Lower leg skin (tissue), 3 donors: ENCODE results near the gene KCNK3.

Experiments used
- CTCF ChIP-seq, 3 donors: fragments of 450-650 bp; IDR thresholded peaks; one replicate each; pipeline ENCODE4 v1.5.1; 2016; ENCODE audit warnings: antibody characterized with exemption in 3 of 3, mild to moderate bottlenecking in 3 of 3, moderate library complexity in 2 of 3
- POLR2A ChIP-seq, 2 donors: fragments of 450-650 bp; IDR thresholded peaks; one replicate each; pipeline ENCODE4 v1.6.1; 2016 to 2017; ENCODE audit warnings: antibody characterized with exemption in 2 of 2, mild to moderate bottlenecking in 1 of 2, moderate library complexity in 1 of 2

- TF ChIP-seq CTCF (IDR thresholded peaks at IDR 0.05) (no peak), POLR2A (IDR thresholded peaks at IDR 0.05) (no peak)
Measured at GRCh38 chr2:26668041-26668440, 24.5 kb upstream of the KCNK3 start.
